ENCODE measurements around the gene DLG2. TPM values are rescaled to one million over a fixed set of nuclear protein-coding genes. Genes with fewer than 3 reads are reported as not detected.

DLG2 gene
- total RNA-seq, 3 donors from 2014 or later (not counting 1 experiment from before 2014, with no cell fraction given), result 1.7 to 2.9 (median 2.2) TPM

- ATAC-seq, result no peak
- Histone ChIP-seq H3K27ac (ENCODE audit: low read length) (no peak overlapping the region), H3K36me3 (ENCODE audit: control insufficient read depth, insufficient read depth, low read length) (no peaks in the 10 kb centered on the region), H3K4me3 (ENCODE audit: low read length) (no peak overlapping the region), H3K27me3 (ENCODE audit: control insufficient read depth, insufficient read depth, low read length) (no peaks in the 10 kb centered on the region), H3K4me1 (ENCODE audit: control insufficient read depth, insufficient read depth, low read length) (no peaks in the 10 kb centered on the region), H3K9me3 (ENCODE audit: control insufficient read depth, insufficient read depth, low read length) (no peaks in the 10 kb centered on the region)
- Mint-ChIP-seq H3K27ac (no peak overlapping the region), H3K4me3 (no peak overlapping the region), H3K4me1 (no peaks in the 10 kb centered on the region), H3K9me3 (peaks cover 5 to 10% of the 10 kb centered on the region in 2 donors), H3K36me3 (no peaks in the 10 kb centered on the region), H3K27me3 (ENCODE audit: low read depth in 2 of 2) (no peaks in the 10 kb centered on the region)
- intact Hi-C loops (cut with micrococcal nuclease), result no loop called here
- no peak for DNase-seq
- TF ChIP-seq CTCF (IDR thresholded peaks at IDR 0.05), result no peak
- no CpG with 5 or more reads among the region's 3 CpGs for WGBS (ENCODE audit: insufficient coverage)
Measured at GRCh38 chr11:84581083-84581482, 1046.1 kb downstream of the DLG2 start.

GRCh38 chr11:84580428-84580827 is 1046.7 kb downstream of the DLG2 start:
- intact Hi-C loops (cut with micrococcal nuclease), result no loop called here
- H3K9me3 ChIP-seq (ENCODE audit: control insufficient read depth, insufficient read depth, low read length), result no peaks in the 10 kb centered on the region
- WGBS (ENCODE audit: insufficient coverage), result 83% methylated on average over 6 of the region's 6 CpGs
- DNase-seq (no peak), ATAC-seq (no peak)
- Mint-ChIP-seq H3K36me3 (no peaks in the 10 kb centered on the region), H3K27ac (no peak overlapping the region), H3K4me1 (no peaks in the 10 kb centered on the region), H3K4me3 (no peak overlapping the region), H3K9me3 (peaks cover 5 to 10% of the 10 kb centered on the region in 2 donors), H3K27me3 (ENCODE audit: low read depth in 2 of 2) (no peaks in the 10 kb centered on the region)
- no peaks in the 10 kb centered on the region for H3K4me1 ChIP-seq (ENCODE audit: control insufficient read depth, insufficient read depth, low read length)
- no peak for TF ChIP-seq CTCF (IDR thresholded peaks at IDR 0.05)
- H3K27ac ChIP-seq (ENCODE audit: low read length), result no peak overlapping the region
- H3K36me3 ChIP-seq (ENCODE audit: control insufficient read depth, insufficient read depth, low read length), result no peaks in the 10 kb centered on the region
- H3K4me3 ChIP-seq (ENCODE audit: low read length), result no peak overlapping the region
- no peaks in the 10 kb centered on the region for H3K27me3 ChIP-seq (ENCODE audit: control insufficient read depth, insufficient read depth, low read length)

- no peak for TF ChIP-seq CTCF (IDR thresholded peaks at IDR 0.05)
- H3K27ac ChIP-seq (ENCODE audit: low read length), result no peak overlapping the region
- no peak overlapping the region for H3K4me3 ChIP-seq (ENCODE audit: low read length)
- Mint-ChIP-seq H3K4me3 (no peak overlapping the region), H3K36me3 (no peaks in the 10 kb centered on the region), H3K9me3 (peaks cover 7 to 8% of the 10 kb centered on the region in 2 donors), H3K27ac (no peak overlapping the region), H3K27me3 (ENCODE audit: low read depth in 2 of 2) (no peaks in the 10 kb centered on the region), H3K4me1 (no peaks in the 10 kb centered on the region)
- no peaks in the 10 kb centered on the region for H3K36me3 ChIP-seq (ENCODE audit: control insufficient read depth, insufficient read depth, low read length)
- H3K4me1 ChIP-seq (ENCODE audit: control insufficient read depth, insufficient read depth, low read length), result no peaks in the 10 kb centered on the region
- H3K27me3 ChIP-seq (ENCODE audit: control insufficient read depth, insufficient read depth, low read length), result no peaks in the 10 kb centered on the region
- DNase-seq (no peak), ATAC-seq (no peak)
- intact Hi-C loops (cut with micrococcal nuclease), result no loop called here
- H3K9me3 ChIP-seq (ENCODE audit: control insufficient read depth, insufficient read depth, low read length), result no peaks in the 10 kb centered on the region
- no CpG with 5 or more reads among the region's 1 CpG for WGBS (ENCODE audit: insufficient coverage)
Measured at GRCh38 chr11:84573868-84574267, 1053.3 kb downstream of the DLG2 start.

- Histone ChIP-seq H3K4me1 (ENCODE audit: control insufficient read depth, insufficient read depth, low read length) (no peaks in the 10 kb centered on the region), H3K4me3 (ENCODE audit: low read length) (no peak overlapping the region), H3K27ac (ENCODE audit: low read length) (no peak overlapping the region), H3K9me3 (ENCODE audit: control insufficient read depth, insufficient read depth, low read length) (no peaks in the 10 kb centered on the region), H3K27me3 (ENCODE audit: control insufficient read depth, insufficient read depth, low read length) (no peaks in the 10 kb centered on the region), H3K36me3 (ENCODE audit: control insufficient read depth, insufficient read depth, low read length) (no peaks in the 10 kb centered on the region)
- H3K27ac Mint-ChIP-seq, result no peak overlapping the region
- H3K9me3 Mint-ChIP-seq, result peaks cover 2 to 8% of the 10 kb centered on the region in 2 donors
- no peaks in the 10 kb centered on the region for H3K27me3 Mint-ChIP-seq (ENCODE audit: low read depth in 2 of 2)
- intact Hi-C loops (cut with micrococcal nuclease), result no loop called here
- WGBS (ENCODE audit: insufficient coverage), result 4% methylated on average over 2 of the region's 2 CpGs
- no peak for ATAC-seq
- no peak for TF ChIP-seq CTCF (IDR thresholded peaks at IDR 0.05)
- H3K4me3 Mint-ChIP-seq, result no peak overlapping the region
- no peak for DNase-seq
- H3K4me1 Mint-ChIP-seq, result no peaks in the 10 kb centered on the region
- no peaks in the 10 kb centered on the region for H3K36me3 Mint-ChIP-seq
Measured at GRCh38 chr11:84566671-84567070, 1060.5 kb downstream of the DLG2 start.
